Thoracic aorta (tissue), 2 donors: Measurements from ENCODE around the gene WIF1. TPM values are rescaled to one million over a fixed set of nuclear protein-coding genes. Genes with fewer than 3 reads are reported as not detected.

ENCODE experiments used
- ATAC-seq: fragments of 150-250 bp; one replicate; pipeline ENCODE4 v1.8.0; 2017; ENCODE audit warnings: low read depth; ENCODE audit not compliant: insufficient number of reproducible peaks, low FRiP score
- DNase-seq: peaks from one replicate; pipeline ENCODE4 v3.0.0-alpha.2; 2020; ENCODE audit warnings: low spot score
- H3K27ac ChIP-seq, 2 donors: fragments of 200-600 bp; sonication (generic); 1 replicate in 1 of 2; 2 replicates in 1 of 2; pipeline ENCODE4 v1.5.1; 2016; ENCODE audit warnings: mild to moderate bottlenecking in 2 of 2, moderate library complexity in 2 of 2
- H3K27me3 ChIP-seq: fragments of 200-600 bp; sonication (generic); replicated peaks from 2 replicates; pipeline ENCODE4 v1.6.0; 2016; ENCODE audit warnings: mild to moderate bottlenecking; ENCODE audit not compliant: insufficient read depth
- H3K36me3 ChIP-seq: fragments of 200-600 bp; sonication (generic); one replicate; pipeline ENCODE4 v1.5.1; 2016
- H3K4me1 ChIP-seq, 2 donors: fragments of 200-600 bp; sonication (generic); 1 replicate in 1 of 2; 2 replicates in 1 of 2; pipeline versions ENCODE4 v1.5.1 to v1.6.0; 2016; ENCODE audit warnings: low read depth in 2 of 2, mild to moderate bottlenecking in 1 of 2; ENCODE audit not compliant: control insufficient read depth in 1 of 2
- H3K4me3 ChIP-seq: fragments of 200-600 bp; sonication (generic); 2 replicates; pipeline ENCODE4 v1.5.1; 2016; ENCODE audit warnings: mild to moderate bottlenecking
- H3K9me3 ChIP-seq: fragments of 200-600 bp; sonication (generic); 2 replicates; pipeline ENCODE4 v1.5.1; 2016
- total RNA-seq, 2 donors: library from RNA; depleted of rRNA; stranded (reverse); fragments of >200 nt; gene quantifications; one replicate each; pipeline versions ENCODE4 v1.1.0 to v1.2.3, GENCODE V29; 2016
- TF ChIP-seq, protein P1 (sequence below): fragments of 200-600 bp; sonication (generic); IDR thresholded peaks from one replicate; pipeline ENCODE4 v1.5.1; 2019; ENCODE audit warnings: antibody characterized with exemption

Gene WIF1
- total RNA-seq, 2 donors from 2014 or later = not detected

DNA sequence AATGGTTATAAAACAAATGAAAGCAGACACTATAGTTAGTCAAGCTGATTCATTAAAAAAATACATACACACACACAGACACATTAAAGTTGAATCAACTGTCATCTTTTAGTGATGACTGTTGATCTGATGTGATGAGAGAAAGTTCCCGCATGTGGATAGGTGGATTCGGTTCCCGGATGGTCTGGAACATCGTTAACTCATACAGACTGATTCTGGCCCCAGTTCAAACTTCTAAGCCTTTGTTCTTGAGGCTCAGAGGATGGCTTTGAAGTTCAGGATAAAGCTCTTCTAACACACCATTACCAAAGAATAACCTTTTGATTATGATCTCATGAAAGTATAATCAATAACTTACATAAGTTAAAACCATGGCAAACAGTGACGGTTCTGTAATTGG lies 27.5 kb downstream of the WIF1 start:
- no peaks in the 10 kb centered on the region for H3K4me1 ChIP-seq
- no peak overlapping the region for H3K27ac ChIP-seq
- no peaks in the 10 kb centered on the region for H3K27me3 ChIP-seq
- no peak overlapping the region for H3K4me3 ChIP-seq
- H3K36me3 ChIP-seq = no peaks in the 10 kb centered on the region
- DNase-seq (no peak), ATAC-seq (no peak)
- H3K9me3 ChIP-seq = no peaks in the 10 kb centered on the region
- TF ChIP-seq, protein P1, sequence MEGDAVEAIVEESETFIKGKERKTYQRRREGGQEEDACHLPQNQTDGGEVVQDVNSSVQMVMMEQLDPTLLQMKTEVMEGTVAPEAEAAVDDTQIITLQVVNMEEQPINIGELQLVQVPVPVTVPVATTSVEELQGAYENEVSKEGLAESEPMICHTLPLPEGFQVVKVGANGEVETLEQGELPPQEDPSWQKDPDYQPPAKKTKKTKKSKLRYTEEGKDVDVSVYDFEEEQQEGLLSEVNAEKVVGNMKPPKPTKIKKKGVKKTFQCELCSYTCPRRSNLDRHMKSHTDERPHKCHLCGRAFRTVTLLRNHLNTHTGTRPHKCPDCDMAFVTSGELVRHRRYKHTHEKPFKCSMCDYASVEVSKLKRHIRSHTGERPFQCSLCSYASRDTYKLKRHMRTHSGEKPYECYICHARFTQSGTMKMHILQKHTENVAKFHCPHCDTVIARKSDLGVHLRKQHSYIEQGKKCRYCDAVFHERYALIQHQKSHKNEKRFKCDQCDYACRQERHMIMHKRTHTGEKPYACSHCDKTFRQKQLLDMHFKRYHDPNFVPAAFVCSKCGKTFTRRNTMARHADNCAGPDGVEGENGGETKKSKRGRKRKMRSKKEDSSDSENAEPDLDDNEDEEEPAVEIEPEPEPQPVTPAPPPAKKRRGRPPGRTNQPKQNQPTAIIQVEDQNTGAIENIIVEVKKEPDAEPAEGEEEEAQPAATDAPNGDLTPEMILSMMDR = no peak

DNA sequence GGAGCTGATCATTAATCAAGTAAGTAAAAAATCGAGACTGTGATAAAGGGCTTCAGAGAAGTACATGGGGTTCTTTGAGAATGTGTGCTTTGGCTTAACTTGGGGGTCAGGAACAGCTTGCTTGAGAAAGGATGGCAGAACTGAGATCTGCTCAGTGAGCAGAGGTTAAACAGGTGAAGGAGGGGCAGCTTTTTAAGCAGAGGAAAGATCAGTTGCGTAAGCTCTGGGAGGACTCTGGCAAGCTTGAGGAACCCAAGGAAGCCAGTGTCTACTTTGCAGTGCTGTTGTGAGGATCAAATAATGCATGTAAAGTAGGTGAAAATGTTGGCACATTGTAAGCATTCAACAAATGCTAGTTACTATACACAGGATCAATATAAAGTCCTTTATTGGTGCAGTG lies 30.6 kb downstream of the WIF1 start:
- Histone ChIP-seq H3K27me3 (no peaks in the 10 kb centered on the region), H3K4me3 (no peak overlapping the region), H3K36me3 (no peaks in the 10 kb centered on the region), H3K9me3 (no peaks in the 10 kb centered on the region), H3K27ac (no peak overlapping the region), H3K4me1 (no peaks in the 10 kb centered on the region)
- no peak for DNase-seq
- ATAC-seq = no peak
- TF ChIP-seq, protein P1 = no peak

DNA sequence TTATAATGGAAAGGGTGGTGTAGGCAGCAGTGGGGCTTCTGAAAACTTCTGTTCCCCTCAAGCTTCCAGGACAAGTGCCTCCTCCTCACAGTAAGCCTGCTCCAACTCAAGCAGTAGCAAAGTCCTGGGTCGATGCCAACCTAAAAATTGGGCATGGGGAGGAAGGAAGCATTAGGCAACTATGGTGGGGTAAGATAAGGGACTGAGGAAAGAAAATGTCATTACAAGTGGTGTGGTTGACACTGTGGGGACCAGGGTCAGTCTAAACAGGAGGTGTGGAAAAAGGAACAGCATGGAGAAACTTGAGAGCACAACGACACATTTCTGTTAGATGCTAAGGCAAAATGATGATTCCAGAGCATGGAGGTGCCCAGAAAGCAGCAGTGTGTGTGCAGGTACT lies 34.9 kb downstream of the WIF1 start:
- no peak for DNase-seq
- TF ChIP-seq, protein P1 = no peak
- Histone ChIP-seq H3K36me3 (no peaks in the 10 kb centered on the region), H3K4me1 (no peaks in the 10 kb centered on the region), H3K27ac (no peak overlapping the region), H3K9me3 (no peaks in the 10 kb centered on the region), H3K27me3 (no peaks in the 10 kb centered on the region), H3K4me3 (no peak overlapping the region)
- ATAC-seq = no peak

DNA sequence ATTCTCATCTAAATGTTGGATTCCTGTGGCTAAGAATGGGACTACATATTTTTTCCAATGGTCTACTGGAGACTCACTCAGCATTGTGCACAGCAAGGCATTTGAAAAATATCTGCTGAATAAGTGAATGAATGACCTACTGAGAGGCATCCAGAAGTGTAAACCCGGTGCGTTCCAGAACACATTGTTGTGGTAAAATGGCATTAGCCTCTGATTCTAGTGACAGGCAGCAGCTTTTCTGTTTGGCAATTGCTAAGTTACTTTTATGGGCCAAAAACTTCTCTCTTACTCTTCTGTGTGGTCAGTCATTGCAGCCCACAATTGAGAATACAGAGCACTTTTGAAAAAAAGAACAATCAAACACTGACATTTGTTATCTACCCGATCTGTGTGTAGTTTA lies 36.5 kb downstream of the WIF1 start:
- H3K4me3 ChIP-seq = no peak overlapping the region
- no peaks in the 10 kb centered on the region for H3K27me3 ChIP-seq
- no peaks in the 10 kb centered on the region for H3K4me1 ChIP-seq
- TF ChIP-seq, protein P1 = no peak
- H3K9me3 ChIP-seq = no peaks in the 10 kb centered on the region
- DNase-seq = no peak
- H3K27ac ChIP-seq = no peak overlapping the region
- H3K36me3 ChIP-seq = no peaks in the 10 kb centered on the region
- no peak for ATAC-seq

DNA sequence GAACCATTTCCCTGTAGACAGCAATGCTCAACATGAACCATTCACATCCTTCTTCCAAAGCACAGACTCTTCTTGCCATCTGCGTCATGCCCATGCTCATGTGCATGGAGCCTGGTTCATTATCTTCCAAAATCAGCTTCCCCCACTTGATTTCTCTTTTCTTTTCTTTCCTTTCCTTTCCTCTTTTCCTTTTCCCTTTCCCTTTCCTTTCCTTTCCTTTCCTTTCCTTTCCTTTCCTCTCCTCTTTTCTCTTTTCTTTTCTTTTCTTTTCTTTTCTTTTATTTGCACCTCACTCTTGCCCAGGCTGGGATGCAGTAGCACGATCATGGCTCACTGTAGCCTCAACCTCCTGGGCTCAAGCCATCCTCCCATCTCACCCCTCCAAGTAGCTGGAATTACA lies 37.5 kb downstream of the WIF1 start:
- Histone ChIP-seq H3K9me3 (no peaks in the 10 kb centered on the region), H3K36me3 (no peaks in the 10 kb centered on the region), H3K4me3 (no peak overlapping the region), H3K27ac (no peak overlapping the region), H3K4me1 (no peaks in the 10 kb centered on the region), H3K27me3 (no peaks in the 10 kb centered on the region)
- TF ChIP-seq, protein P1 = no peak
- DNase-seq = no peak
- no peak for ATAC-seq
